GM12878 (cell line): ENCODE results near the gene ANK2. TPM values are rescaled to one million over a fixed set of nuclear protein-coding genes. Genes with fewer than 3 reads are reported as not detected.

Experiments used
- ATAC-seq: fragments of 200-7000 bp; cut with Tn5 transposase; 3 replicates; pipeline ENCODE4 v1.9.1; 2020; ENCODE audit warnings: mild to moderate bottlenecking, moderate library complexity
- BruUV-seq: library from RNA; stranded (reverse); fragments of 400-500 nt; replicated peaks from 2 replicates; lab custom pipeline; 2021; lab: Mats Ljungman, UMichigan
- CTCF ChIA-PET: fragments of 300-600 bp; sonication (Branson Sonifier 250); formaldehyde crosslinking; extraction: SDS; loops from one replicate; lab custom pipeline; 2021; ENCODE audit warnings: inconsistent platforms; lab: Yijun Ruan, JAX
- POLR2A ChIA-PET: fragments of 350-600 bp; formaldehyde crosslinking; extraction: SDS; loops from one replicate; lab custom pipeline; 2021; ENCODE audit warnings: inconsistent platforms; lab: Charles Lee
- RAD21 ChIA-PET: fragments of 300-600 bp; sonication (Branson Sonifier 250); formaldehyde crosslinking; loops from one replicate; lab custom pipeline; 2023; ENCODE audit warnings: antibody characterized with exemption; ENCODE audit not compliant: unreplicated experiment; lab: Charles Lee
- SMC1A ChIA-PET: fragments of 300-600 bp; sonication (Branson Sonifier 250); formaldehyde crosslinking; loops from one replicate; lab custom pipeline; 2023; ENCODE audit not compliant: unreplicated experiment, uncharacterized antibody; lab: Charles Lee
- DNase-seq: peaks from one replicate; pipeline ENCODE4 v3.0.0-alpha.2; 2011; ENCODE audit warnings: low read depth, low spot score
- FAIRE-seq: peaks from 3 replicates; lab custom pipeline; 2011; peaks lifted over from hg19 to GRCh38; lab: Jason Lieb, UNC
- H2AFZ ChIP-seq: 2 replicates; pipeline ENCODE4 v1.6.0; 2011; ENCODE audit warnings: low read depth, low read length, control low read depth; ENCODE audit not compliant: control insufficient read depth
- H3K27ac ChIP-seq: 2 replicates; pipeline ENCODE4 v1.5.1; 2011; ENCODE audit warnings: control low read depth; ENCODE audit not compliant: control insufficient read depth, insufficient read depth
- H3K27me3 ChIP-seq, 2 experiments: replicated peaks in 1 of 2; 2 replicates each; pipeline versions ENCODE4 v1.6.0 to v1.6.1; 2011; ENCODE audit warnings: low read length in 1 of 2; ENCODE audit not compliant: control insufficient read depth in 2 of 2, insufficient read depth in 2 of 2
- H3K36me3 ChIP-seq, 2 experiments: 2 replicates each; pipeline ENCODE4 v1.5.1; 2011; ENCODE audit warnings: low read length in 1 of 2; ENCODE audit not compliant: control insufficient read depth in 2 of 2, insufficient read depth in 2 of 2
- H3K4me1 ChIP-seq: 2 replicates; pipeline ENCODE4 v1.6.1; 2011; ENCODE audit warnings: mild to moderate bottlenecking, low read length, moderate library complexity, mixed read lengths; ENCODE audit not compliant: control insufficient read depth, insufficient read depth
- H3K4me2 ChIP-seq: 2 replicates; pipeline ENCODE4 v1.6.0; 2011; ENCODE audit warnings: control low read depth; ENCODE audit not compliant: control insufficient read depth, insufficient read depth
- H3K4me3 ChIP-seq: fragments of 200-600 bp; sonication (generic); 2 replicates; pipeline ENCODE4 v1.5.1; 2016
- H3K79me2 ChIP-seq: 2 replicates; pipeline ENCODE4 v1.6.0; 2011; ENCODE audit warnings: low read length; ENCODE audit not compliant: control insufficient read depth, insufficient read depth
- H3K9ac ChIP-seq: 2 replicates; pipeline ENCODE4 v1.8.0; 2011; ENCODE audit warnings: low read length, control low read depth, mixed read lengths; ENCODE audit not compliant: control insufficient read depth, insufficient read depth
- H3K9me3 ChIP-seq: replicated peaks from 3 replicates; pipeline ENCODE4 v1.5.1; 2011; ENCODE audit warnings: mild to moderate bottlenecking, low read length; ENCODE audit not compliant: control insufficient read depth, insufficient read depth
- H4K20me1 ChIP-seq: 2 replicates; pipeline ENCODE4 v1.6.0; 2011; ENCODE audit not compliant: control insufficient read depth, insufficient read depth
- WGBS: methylation state at CpG from one replicate; pipeline ENCODE4 v1.1.6; 2016; ENCODE audit warnings: low lambda C conversion rate; ENCODE audit not compliant: insufficient replicate concordance, insufficient coverage; ENCODE audit errors: missing lambda C conversion rate; 5-methylcytosine and 5-hydroxymethylcytosine counted together
- in situ Hi-C: fragments of 300-500 bp; cut with MboI; formaldehyde crosslinking; loops from 9 replicates; pipeline ENCODE4 v1.14.3; 2018; ENCODE audit warnings: mixed read lengths
- intact Hi-C: fragments of 100-400 bp; cut with micrococcal nuclease; formaldehyde crosslinking; loops from one replicate; pipeline ENCODE4 v1.14.2; 2022; ENCODE audit not compliant: unreplicated experiment
- polyA plus RNA-seq, 11 experiments: library from polyadenylated mRNA; depleted of rRNA in 4 of 11; unstranded in 6 of 11; stranded (reverse) in 5 of 11; fragments of >200 nt; fragmentation: Nextera tagmentation in 4 of 11; fragmentation: Illumina TruSeq in 1 of 11; extraction: Ambion mirVana in 4 of 11; extraction: Trizol in 1 of 11; gene quantifications; 1 replicate in 1 of 11; 2 replicates in 10 of 11; pipeline versions ENCODE4 v1.2.1 to v1.2.3, GENCODE V29; 2011 to 2016; ENCODE audit warnings: inconsistent platforms in 2 of 11, missing spikeins in 2 of 11, low read depth in 1 of 11
- total RNA-seq, 4 experiments: library from RNA; depleted of rRNA in 3 of 4; stranded (reverse); fragments of >200 nt in 3 of 4; fragmentation: Illumina TruSeq in 1 of 4; extraction: Trizol in 1 of 4; gene quantifications; 2 replicates each; pipeline versions ENCODE4 v1.2.1 to v1.2.3, GENCODE V29; 2013 to 2021
- TF ChIP-seq, protein P1 (sequence below): fragments of 450-650 bp; IDR thresholded peaks from 2 replicates; pipeline ENCODE4 v1.6.1; 2016; ENCODE audit warnings: mild to moderate bottlenecking, moderate library complexity, borderline replicate concordance

Gene ANK2
- total and polyA plus RNA-seq, 10 of the 15 experiments (the other 5 are each of a cell fraction or from before 2014, with no cell fraction given), result 1.6 to 13.0 (median 4.1) TPM

DNA sequence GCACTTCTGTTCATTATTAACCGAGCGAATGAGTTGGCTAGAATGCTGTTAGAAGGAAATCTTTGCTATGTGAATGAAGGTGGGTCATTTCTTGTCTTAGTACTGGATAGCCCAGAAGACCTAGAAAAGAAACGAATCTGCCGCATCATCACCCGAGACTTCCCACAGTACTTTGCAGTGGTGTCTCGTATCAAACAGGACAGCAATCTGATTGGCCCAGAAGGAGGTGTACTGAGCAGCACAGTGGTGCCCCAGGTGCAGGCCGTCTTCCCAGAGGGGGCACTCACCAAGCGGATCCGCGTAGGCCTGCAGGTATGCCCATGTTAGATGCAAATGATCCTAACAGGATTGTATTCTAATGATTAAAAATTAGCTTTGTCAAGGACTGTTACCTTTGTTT, 286.3 kb downstream of the ANK2 start:
- CTCF ChIA-PET, result interaction anchor here (0.9 to 1.6 kb wide), 4 partner anchors 10 to 384 kb away, joined by 3 to 6 read pairs (median 4); no protein-coding TSS in a partner anchor
- FAIRE-seq, result no peak

More for the DNA sequence above, 286.3 kb downstream of the ANK2 start:
- WGBS, result 91% methylated on average over 10 of the region's 10 CpGs
- RAD21 ChIA-PET, result interaction anchor here (0.6 to 1.2 kb wide), 3 partner anchors 10 to 58 kb away, joined by 3 to 4 read pairs (median 3); no protein-coding TSS in a partner anchor
- H4K20me1 ChIP-seq, result no peaks in the 10 kb centered on the region
- no peak overlapping the region for H2AFZ ChIP-seq
- SMC1A ChIA-PET, result interaction anchor here (1.1 to 1.5 kb wide), 4 partner anchors 11 to 19 kb away, joined by 3 to 5 read pairs (median 4); no protein-coding TSS in a partner anchor
- in situ Hi-C loops, result no loop called here
- H3K27me3 ChIP-seq, result no peaks in the 10 kb centered on the region
- no TSS peak for BruUV-seq
- no peaks in the 10 kb centered on the region for H3K79me2 ChIP-seq
- no peak for ATAC-seq
- H3K9me3 ChIP-seq, result no peaks in the 10 kb centered on the region
- H3K27ac ChIP-seq, result no peak overlapping the region
- no peaks in the 10 kb centered on the region; a peak in 1 of 4 replicates for H3K36me3 ChIP-seq
- no peak overlapping the region for H3K4me3 ChIP-seq
- DNase-seq, result no peak
- no peak overlapping the region for H3K4me2 ChIP-seq
- TF ChIP-seq, protein P1, sequence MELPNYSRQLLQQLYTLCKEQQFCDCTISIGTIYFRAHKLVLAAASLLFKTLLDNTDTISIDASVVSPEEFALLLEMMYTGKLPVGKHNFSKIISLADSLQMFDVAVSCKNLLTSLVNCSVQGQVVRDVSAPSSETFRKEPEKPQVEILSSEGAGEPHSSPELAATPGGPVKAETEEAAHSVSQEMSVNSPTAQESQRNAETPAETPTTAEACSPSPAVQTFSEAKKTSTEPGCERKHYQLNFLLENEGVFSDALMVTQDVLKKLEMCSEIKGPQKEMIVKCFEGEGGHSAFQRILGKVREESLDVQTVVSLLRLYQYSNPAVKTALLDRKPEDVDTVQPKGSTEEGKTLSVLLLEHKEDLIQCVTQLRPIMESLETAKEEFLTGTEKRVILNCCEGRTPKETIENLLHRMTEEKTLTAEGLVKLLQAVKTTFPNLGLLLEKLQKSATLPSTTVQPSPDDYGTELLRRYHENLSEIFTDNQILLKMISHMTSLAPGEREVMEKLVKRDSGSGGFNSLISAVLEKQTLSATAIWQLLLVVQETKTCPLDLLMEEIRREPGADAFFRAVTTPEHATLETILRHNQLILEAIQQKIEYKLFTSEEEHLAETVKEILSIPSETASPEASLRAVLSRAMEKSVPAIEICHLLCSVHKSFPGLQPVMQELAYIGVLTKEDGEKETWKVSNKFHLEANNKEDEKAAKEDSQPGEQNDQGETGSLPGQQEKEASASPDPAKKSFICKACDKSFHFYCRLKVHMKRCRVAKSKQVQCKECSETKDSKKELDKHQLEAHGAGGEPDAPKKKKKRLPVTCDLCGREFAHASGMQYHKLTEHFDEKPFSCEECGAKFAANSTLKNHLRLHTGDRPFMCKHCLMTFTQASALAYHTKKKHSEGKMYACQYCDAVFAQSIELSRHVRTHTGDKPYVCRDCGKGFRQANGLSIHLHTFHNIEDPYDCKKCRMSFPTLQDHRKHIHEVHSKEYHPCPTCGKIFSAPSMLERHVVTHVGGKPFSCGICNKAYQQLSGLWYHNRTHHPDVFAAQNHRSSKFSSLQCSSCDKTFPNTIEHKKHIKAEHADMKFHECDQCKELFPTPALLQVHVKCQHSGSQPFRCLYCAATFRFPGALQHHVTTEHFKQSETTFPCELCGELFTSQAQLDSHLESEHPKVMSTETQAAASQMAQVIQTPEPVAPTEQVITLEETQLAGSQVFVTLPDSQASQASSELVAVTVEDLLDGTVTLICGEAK, result no peak
- H3K9ac ChIP-seq, result no peak overlapping the region
- intact Hi-C loops, result no loop called here
- POLR2A ChIA-PET, result interaction anchor here (0.6 kb wide), 1 partner anchor 14 kb away, joined by 3 read pairs; no protein-coding TSS in a partner anchor
- no peaks in the 10 kb centered on the region for H3K4me1 ChIP-seq
